Liver (tissue), 9 donors: ENCODE data around the gene SESN3. TPM values are rescaled to one million over a fixed set of nuclear protein-coding genes. Genes with fewer than 3 reads are reported as not detected.

Source experiments
- DNase-seq: peaks from one replicate; pipeline ENCODE4 v3.0.0-alpha.2; 2017; ENCODE audit warnings: low spot score
- H3K27ac ChIP-seq, 2 donors: one replicate each; pipeline ENCODE4 v1.7.0; 2013; ENCODE audit warnings: inconsistent platforms in 2 of 2, low read length in 2 of 2, control low read depth in 1 of 2, low read depth in 1 of 2, mild to moderate bottlenecking in 1 of 2
- H3K27me3 ChIP-seq, 4 donors: one replicate each; pipeline versions ENCODE4 v1.6.1 to v1.7.0; 2013; ENCODE audit warnings: low read length in 3 of 4, inconsistent platforms in 1 of 4, mild to moderate bottlenecking in 1 of 4, moderate library complexity in 1 of 4; ENCODE audit not compliant: control insufficient read depth in 4 of 4, insufficient read depth in 4 of 4
- H3K36me3 ChIP-seq, 4 donors: one replicate each; pipeline versions ENCODE4 v1.6.1 to v1.7.0; 2013; ENCODE audit warnings: low read length in 3 of 4, mild to moderate bottlenecking in 3 of 4, low read depth in 1 of 4, moderate library complexity in 1 of 4; ENCODE audit not compliant: control insufficient read depth in 4 of 4, insufficient read depth in 3 of 4
- H3K4me1 ChIP-seq, 4 donors: one replicate each; pipeline versions ENCODE4 v1.6.1 to v1.7.0; 2013; ENCODE audit warnings: low read length in 3 of 4, mild to moderate bottlenecking in 3 of 4, moderate library complexity in 1 of 4; ENCODE audit not compliant: control insufficient read depth in 4 of 4, insufficient read depth in 4 of 4
- H3K4me3 ChIP-seq, 3 donors: one replicate each; pipeline versions ENCODE4 v1.6.1 to v1.7.0; 2013; ENCODE audit warnings: low read length in 3 of 3, control low read depth in 1 of 3, low read depth in 1 of 3, mild to moderate bottlenecking in 1 of 3
- H3K9ac ChIP-seq, 2 donors: one replicate each; pipeline ENCODE4 v1.7.0; 2013; ENCODE audit warnings: low read length in 2 of 2, mild to moderate bottlenecking in 2 of 2, moderate library complexity in 2 of 2, control low read depth in 1 of 2, low read depth in 1 of 2
- H3K9me3 ChIP-seq, 4 donors: one replicate each; pipeline versions ENCODE4 v1.6.1 to v1.7.0; 2013; ENCODE audit warnings: low read length in 3 of 4; ENCODE audit not compliant: control insufficient read depth in 4 of 4
- ATF3 ChIP-seq: IDR thresholded peaks from 2 replicates; pipeline ENCODE4 v1.6.1; 2016; ENCODE audit warnings: antibody characterized with exemption
- CTCF ChIP-seq: fragments of 150-350 bp; IDR thresholded peaks from 2 replicates; pipeline ENCODE4 v1.5.1; 2017; ENCODE audit warnings: improper control_type of control experiment, low read depth, low read length; ENCODE audit not compliant: missing input control
- EGR1 ChIP-seq, 2 donors: IDR thresholded peaks; 2 replicates each; pipeline ENCODE4 v1.6.1; 2016 to 2018; ENCODE audit warnings: antibody characterized with exemption in 2 of 2, low read depth in 2 of 2
- FOXA2 ChIP-seq: IDR thresholded peaks from 2 replicates; pipeline ENCODE4 v1.6.1; 2016; ENCODE audit warnings: antibody characterized with exemption
- GABPA ChIP-seq, 2 donors: IDR thresholded peaks in 1 of 2; conservative IDR thresholded peaks in 1 of 2; 2 replicates each; pipeline ENCODE4 v1.6.1; 2016; ENCODE audit warnings: antibody characterized with exemption in 2 of 2, mild to moderate bottlenecking in 1 of 2, moderate library complexity in 1 of 2
- HNF4A ChIP-seq, 2 donors: conservative IDR thresholded peaks; 2 replicates each; pipeline ENCODE4 v1.6.1; 2016; ENCODE audit warnings: antibody characterized with exemption in 2 of 2, mild to moderate bottlenecking in 2 of 2
- HNF4G ChIP-seq: IDR thresholded peaks from 2 replicates; pipeline ENCODE4 v1.6.1; 2016; ENCODE audit warnings: antibody characterized with exemption
- JUND ChIP-seq, 2 donors: IDR thresholded peaks; 2 replicates each; pipeline ENCODE4 v1.6.1; 2016; ENCODE audit warnings: antibody characterized with exemption in 2 of 2
- MAX ChIP-seq: IDR thresholded peaks from 2 replicates; pipeline ENCODE4 v1.6.1; 2016; ENCODE audit warnings: antibody characterized with exemption
- NR2F2 ChIP-seq: IDR thresholded peaks from 2 replicates; pipeline ENCODE4 v1.6.1; 2016; ENCODE audit warnings: antibody characterized with exemption
- RAD21 ChIP-seq, 2 donors: IDR thresholded peaks; 2 replicates each; pipeline ENCODE4 v1.6.1; 2016; ENCODE audit warnings: antibody characterized with exemption in 2 of 2, mild to moderate bottlenecking in 2 of 2
- REST ChIP-seq: IDR thresholded peaks from 2 replicates; pipeline ENCODE4 v1.6.1; 2016; ENCODE audit warnings: antibody characterized with exemption, mild to moderate bottlenecking
- RXRA ChIP-seq, 2 donors: IDR thresholded peaks; 2 replicates each; pipeline ENCODE4 v1.6.1; 2017 to 2018; ENCODE audit warnings: antibody characterized with exemption in 2 of 2, mild to moderate bottlenecking in 1 of 2
- SP1 ChIP-seq: IDR thresholded peaks from 2 replicates; pipeline ENCODE4 v1.6.1; 2018; ENCODE audit warnings: antibody characterized with exemption, mild to moderate bottlenecking
- YY1 ChIP-seq: IDR thresholded peaks from 2 replicates; pipeline ENCODE4 v1.6.1; 2016; ENCODE audit warnings: antibody characterized with exemption, mild to moderate bottlenecking
- ZBTB33 ChIP-seq: IDR thresholded peaks from 2 replicates; pipeline ENCODE4 v1.6.1; 2016; ENCODE audit warnings: antibody characterized with exemption
- WGBS: extraction: QIAGEN DNeasy Blood & Tissue Kit; methylation state at CpG from one replicate; pipeline ENCODE4 v1.1.7; 2013; 5-methylcytosine and 5-hydroxymethylcytosine counted together
- polyA plus RNA-seq, 2 donors: library from polyadenylated mRNA; stranded (reverse) in 1 of 2; unstranded in 1 of 2; fragments of 200-250 nt in 1 of 2; fragments of >200 nt in 1 of 2; fragmentation: Nextera tagmentation in 1 of 2; extraction: Ambion mirVana in 1 of 2; gene quantifications; one replicate each; pipeline versions ENCODE4 v1.2.1 to v1.2.3, GENCODE V29; 2013 to 2015
- total RNA-seq, 2 donors: library from RNA; depleted of rRNA; stranded (reverse); fragments of >200 nt; gene quantifications; one replicate each; pipeline ENCODE4 v1.2.3, GENCODE V29; 2014
- donor health status: healthy.
- donor health status: healthy.
- donor health status: healthy.
- donor health status: healthy.
- donor health status: healthy.

The SESN3 gene
- total and polyA plus RNA-seq, 4 donors = 0.85 to 46.6 (median 2.6) TPM

- peaks cover 0 to 12% (median 5%) of the 10 kb centered on the region in 4 donors for H3K36me3 ChIP-seq
- no peak overlapping the region for H3K4me3 ChIP-seq
- no peak overlapping the region for H3K9ac ChIP-seq
- no peaks in the 10 kb centered on the region for H3K9me3 ChIP-seq
- TF ChIP-seq YY1 (no peak), EGR1 (IDR thresholded peaks at IDR 0.05; ENCODE audit: low read depth in 2 of 2) (no peak), FOXA2 (no peak), GABPA (IDR thresholded peaks at IDR 0.05 in 1 of 2, conservative IDR thresholded peaks at IDR 0.05 in 1 of 2) (no peak), HNF4A (conservative IDR thresholded peaks at IDR 0.05) (no peak), NR2F2 (no peak), MAX (no peak), JUND (IDR thresholded peaks at IDR 0.05) (no peak), REST (no peak), SP1 (no peak), ZBTB33 (no peak), HNF4G (no peak), ATF3 (no peak)
- no peak for DNase-seq
- H3K27ac ChIP-seq = no peak overlapping the region
- WGBS = 95% methylated on average over 2 of the region's 2 CpGs
- no peaks in the 10 kb centered on the region for H3K4me1 ChIP-seq
- no peaks in the 10 kb centered on the region for H3K27me3 ChIP-seq
Observed at GRCh38 chr11:95182397-95182796, 48.6 kb downstream of the SESN3 start.

GRCh38 chr11:95175818-95176380, 55.1 kb downstream of the SESN3 start:
- 82% methylated on average over 4 of the region's 4 CpGs for WGBS
- Histone ChIP-seq H3K27ac (no peak overlapping the region), H3K36me3 (peaks cover 0 to 21% (median 4%) of the 10 kb centered on the region in 4 donors), H3K4me3 (no peak overlapping the region), H3K27me3 (no peaks in the 10 kb centered on the region), H3K9ac (no peak overlapping the region), H3K4me1 (no peaks in the 10 kb centered on the region), H3K9me3 (no peaks in the 10 kb centered on the region)
- TF ChIP-seq YY1 = no peak
- TF ChIP-seq HNF4G = no peak
- no peak for TF ChIP-seq ZBTB33
- TF ChIP-seq RAD21 (IDR thresholded peaks at IDR 0.05) = no peak
- no peak for TF ChIP-seq NR2F2
- no peak for TF ChIP-seq CTCF
- TF ChIP-seq MAX = no peak
- TF ChIP-seq FOXA2 = no peak
- no peak for TF ChIP-seq GABPA (IDR thresholded peaks at IDR 0.05 in 1 of 2, conservative IDR thresholded peaks at IDR 0.05 in 1 of 2)
- no peak for TF ChIP-seq ATF3
- TF ChIP-seq JUND (IDR thresholded peaks at IDR 0.05) = no peak
- TF ChIP-seq EGR1 (IDR thresholded peaks at IDR 0.05; ENCODE audit: low read depth in 2 of 2) = no peak
- no peak for TF ChIP-seq RXRA (IDR thresholded peaks at IDR 0.05)
- DNase-seq = no peak
